Measurements from ENCODE around the gene CFAP90. TPM values are rescaled to one million over a fixed set of nuclear protein-coding genes. Genes with fewer than 3 reads are reported as not detected.

The CFAP90 gene, protein sequence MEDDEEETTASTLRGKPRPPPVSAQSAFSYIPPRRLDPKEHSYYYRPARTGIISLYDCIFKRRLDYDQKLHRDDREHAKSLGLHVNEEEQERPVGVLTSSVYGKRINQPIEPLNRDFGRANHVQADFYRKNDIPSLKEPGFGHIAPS
- not detected for total RNA-seq

DNA sequence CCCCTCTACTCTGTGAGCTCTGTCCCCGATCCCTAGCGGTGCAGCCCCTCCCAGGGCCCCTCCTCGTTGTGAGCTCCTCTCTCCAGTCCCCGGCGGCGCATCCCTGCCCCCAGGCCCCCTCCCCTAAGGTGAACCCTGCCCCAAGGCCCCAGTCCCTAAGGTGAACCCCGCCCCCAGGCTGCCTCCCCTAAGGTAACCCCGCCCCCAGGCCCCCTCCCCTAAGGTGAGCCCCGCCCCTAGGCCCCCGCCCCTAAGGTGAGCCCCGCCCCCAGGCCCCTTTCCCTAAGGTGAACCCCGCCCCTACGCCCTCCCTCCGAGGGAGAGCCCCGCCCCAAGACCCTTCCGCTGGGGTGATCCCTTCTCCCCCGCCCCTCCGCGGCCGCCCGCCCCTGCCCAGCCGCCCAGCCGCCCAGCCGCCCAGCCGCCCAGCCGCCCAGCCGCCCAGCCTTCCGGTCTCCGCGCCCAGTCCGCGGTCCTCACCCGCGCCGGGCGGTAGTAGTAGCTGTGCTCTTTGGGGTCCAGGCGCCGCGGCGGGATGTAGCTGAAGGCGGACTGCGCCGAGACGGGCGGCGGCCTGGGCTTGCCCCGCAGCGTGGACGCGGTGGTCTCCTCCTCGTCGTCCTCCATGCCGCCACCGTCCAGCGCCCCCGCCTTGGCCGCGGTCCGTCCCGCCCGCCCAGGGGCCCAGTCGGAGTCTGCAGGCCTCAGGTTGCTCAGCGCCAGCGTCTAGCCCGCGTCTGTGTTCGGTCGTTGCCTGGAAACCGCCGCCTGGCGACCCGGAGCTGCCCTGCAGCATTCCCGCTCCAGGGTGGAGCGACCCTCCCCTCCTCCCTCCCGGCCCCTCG, at the start of gene CFAP90:
Gene CFAP90, minus strand, starts transcription at position 739 of the 845 bp plus-strand sequence. Its CDS starts 112 bp downstream, at position 627.
- H3K4me1 ChIP-seq: peaks cover 0 to 23% of the 10 kb centered on the region in 2 donors
- peak within 1 kb of the TSS; percentile 34 to 56 for H3K4me3 ChIP-seq
- H3K27me3 ChIP-seq: peaks cover 4% of the 10 kb centered on the region in 2 donors
- TF ChIP-seq, protein P1, sequence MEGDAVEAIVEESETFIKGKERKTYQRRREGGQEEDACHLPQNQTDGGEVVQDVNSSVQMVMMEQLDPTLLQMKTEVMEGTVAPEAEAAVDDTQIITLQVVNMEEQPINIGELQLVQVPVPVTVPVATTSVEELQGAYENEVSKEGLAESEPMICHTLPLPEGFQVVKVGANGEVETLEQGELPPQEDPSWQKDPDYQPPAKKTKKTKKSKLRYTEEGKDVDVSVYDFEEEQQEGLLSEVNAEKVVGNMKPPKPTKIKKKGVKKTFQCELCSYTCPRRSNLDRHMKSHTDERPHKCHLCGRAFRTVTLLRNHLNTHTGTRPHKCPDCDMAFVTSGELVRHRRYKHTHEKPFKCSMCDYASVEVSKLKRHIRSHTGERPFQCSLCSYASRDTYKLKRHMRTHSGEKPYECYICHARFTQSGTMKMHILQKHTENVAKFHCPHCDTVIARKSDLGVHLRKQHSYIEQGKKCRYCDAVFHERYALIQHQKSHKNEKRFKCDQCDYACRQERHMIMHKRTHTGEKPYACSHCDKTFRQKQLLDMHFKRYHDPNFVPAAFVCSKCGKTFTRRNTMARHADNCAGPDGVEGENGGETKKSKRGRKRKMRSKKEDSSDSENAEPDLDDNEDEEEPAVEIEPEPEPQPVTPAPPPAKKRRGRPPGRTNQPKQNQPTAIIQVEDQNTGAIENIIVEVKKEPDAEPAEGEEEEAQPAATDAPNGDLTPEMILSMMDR (IDR thresholded peaks at IDR 0.05): peak in 1 of 2 donors; percentile 32
- H3K9me3 ChIP-seq: no peaks in the 10 kb centered on the region
- no peaks in the 10 kb centered on the region for H3K36me3 ChIP-seq
- H3K27ac ChIP-seq: peak within 1 kb of the TSS in 1 of 2 donors; percentile 5
- DNase-seq (ENCODE audit: low spot score): no peak

DNA sequence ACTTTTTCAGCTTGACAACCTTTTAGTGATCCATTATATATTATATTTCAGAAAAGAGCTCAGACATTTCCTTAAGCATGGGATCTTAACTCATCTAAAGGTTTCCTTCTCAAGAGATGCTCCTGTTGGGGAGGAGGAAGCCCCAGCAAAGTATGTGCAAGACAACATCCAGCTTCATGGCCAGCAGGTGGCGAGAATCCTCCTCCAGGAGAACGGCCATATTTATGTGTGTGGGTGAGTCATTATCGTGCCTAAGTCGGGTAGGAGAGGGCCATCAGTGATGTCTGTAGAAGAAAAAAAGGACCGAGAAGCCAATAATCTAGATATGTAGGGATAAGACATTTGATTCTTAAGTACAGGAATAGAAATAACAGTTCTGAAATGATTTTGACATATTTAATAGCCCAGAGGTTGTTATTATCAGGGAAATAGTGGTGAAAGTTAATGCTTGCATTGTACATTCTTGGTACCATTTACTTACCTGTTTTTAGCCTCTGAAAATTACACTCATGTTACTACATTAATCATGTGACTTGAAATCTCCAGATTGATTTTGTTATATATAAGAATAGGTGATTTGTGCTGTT, 46.2 kb upstream of the CFAP90 start:
- no peak for DNase-seq (ENCODE audit: low spot score)
- Histone ChIP-seq H3K4me3 (no peak overlapping the region), H3K9me3 (no peaks in the 10 kb centered on the region), H3K4me1 (no peaks in the 10 kb centered on the region), H3K36me3 (peaks cover 86% of the 10 kb centered on the region), H3K27me3 (no peaks in the 10 kb centered on the region), H3K27ac (no peak overlapping the region)
- TF ChIP-seq, protein P1 (IDR thresholded peaks at IDR 0.05): no peak

DNA sequence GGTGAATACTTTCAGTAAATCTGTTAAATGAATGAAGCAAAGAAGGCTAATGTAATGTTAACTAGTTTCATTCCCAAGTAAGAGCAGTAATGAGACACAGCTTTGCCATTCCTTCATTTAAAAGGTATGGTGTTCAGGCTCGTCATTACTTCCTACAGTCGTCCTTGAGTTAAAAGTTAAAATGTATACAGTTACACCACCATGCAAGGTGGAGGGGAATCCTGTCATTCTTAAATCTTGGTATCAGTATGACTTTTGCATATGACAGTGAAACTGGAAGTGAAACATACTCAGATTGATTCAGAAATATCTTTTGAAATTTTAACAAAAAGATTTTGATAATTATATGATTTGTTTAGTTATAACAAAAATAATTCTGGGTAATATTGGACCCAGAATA, 43.9 kb upstream of the CFAP90 start:
- Histone ChIP-seq H3K27me3 (no peaks in the 10 kb centered on the region), H3K36me3 (peaks cover 86% of the 10 kb centered on the region), H3K27ac (no peak overlapping the region), H3K4me3 (no peak overlapping the region), H3K9me3 (no peaks in the 10 kb centered on the region), H3K4me1 (no peaks in the 10 kb centered on the region)
- TF ChIP-seq, protein P1 (IDR thresholded peaks at IDR 0.05): no peak
- no peak for DNase-seq (ENCODE audit: low spot score)

DNA sequence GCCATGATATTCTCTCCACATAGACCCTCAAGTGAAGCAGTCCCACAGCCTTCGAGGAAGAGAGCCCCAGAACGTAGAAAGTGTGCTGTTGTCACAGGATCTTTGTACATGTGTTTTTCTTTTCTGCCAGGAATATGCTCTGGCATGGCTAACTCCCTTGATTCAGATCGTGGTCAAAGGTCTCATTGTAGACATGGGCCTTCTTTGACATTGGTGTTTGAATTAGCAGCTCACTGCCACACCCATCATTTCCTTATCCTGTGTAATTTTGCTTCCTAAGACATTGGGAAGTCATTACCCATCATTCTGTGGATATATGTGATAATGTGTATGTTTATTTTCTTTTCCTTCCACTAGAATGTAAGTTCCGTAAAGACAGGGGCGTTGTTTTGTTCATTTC, 43.5 kb upstream of the CFAP90 start:
- H3K9me3 ChIP-seq: no peaks in the 10 kb centered on the region
- peaks cover 87% of the 10 kb centered on the region for H3K36me3 ChIP-seq
- H3K4me1 ChIP-seq: no peaks in the 10 kb centered on the region
- H3K27me3 ChIP-seq: no peaks in the 10 kb centered on the region
- TF ChIP-seq, protein P1 (IDR thresholded peaks at IDR 0.05): no peak
- DNase-seq (ENCODE audit: low spot score): no peak
- no peak overlapping the region for H3K4me3 ChIP-seq
- no peak overlapping the region for H3K27ac ChIP-seq

DNA sequence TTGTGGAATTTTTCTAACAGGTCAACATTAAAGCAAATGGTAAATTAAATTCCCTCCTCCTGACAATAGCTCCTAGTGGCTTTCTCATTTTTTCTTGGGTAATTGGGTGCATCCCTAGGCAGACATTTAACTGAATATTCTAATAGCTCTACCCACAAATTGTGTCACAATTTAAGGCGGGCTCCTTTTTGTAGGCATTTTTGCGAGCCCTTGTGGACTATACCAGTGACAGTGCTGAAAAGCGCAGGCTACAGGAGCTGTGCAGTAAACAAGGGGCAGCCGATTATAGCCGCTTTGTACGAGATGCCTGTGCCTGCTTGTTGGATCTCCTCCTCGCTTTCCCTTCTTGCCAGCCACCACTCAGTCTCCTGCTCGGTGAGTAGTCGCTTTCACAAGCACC, 38.0 kb upstream of the CFAP90 start:
- Histone ChIP-seq H3K4me3 (no peak overlapping the region), H3K27me3 (no peaks in the 10 kb centered on the region), H3K36me3 (peaks cover 81% of the 10 kb centered on the region), H3K9me3 (no peaks in the 10 kb centered on the region), H3K27ac (no peak overlapping the region), H3K4me1 (no peaks in the 10 kb centered on the region)
- DNase-seq (ENCODE audit: low spot score): no peak
- TF ChIP-seq, protein P1 (IDR thresholded peaks at IDR 0.05): no peak

Measured in right atrium auricular region (tissue), 2 donors.